GM12878 (cell line): ENCODE data around the gene CDCA7. TPM values are rescaled to one million over a fixed set of nuclear protein-coding genes. Genes with fewer than 3 reads are reported as not detected.
A peak's percentile ranks its signal among the peaks of the same experiment; 100 is the strongest.

ENCODE experiments used
- ATAC-seq: fragments of 200-7000 bp; cut with Tn5 transposase; 3 replicates; pipeline ENCODE4 v1.9.1; 2020; ENCODE audit warnings: mild to moderate bottlenecking, moderate library complexity
- BruUV-seq: library from RNA; stranded (reverse); fragments of 400-500 nt; replicated peaks from 2 replicates; lab custom pipeline; 2021; lab: Mats Ljungman, UMichigan
- CTCF ChIA-PET: fragments of 300-600 bp; sonication (Branson Sonifier 250); formaldehyde crosslinking; extraction: SDS; loops from one replicate; lab custom pipeline; 2021; ENCODE audit warnings: inconsistent platforms; lab: Yijun Ruan, JAX
- POLR2A ChIA-PET: fragments of 350-600 bp; formaldehyde crosslinking; extraction: SDS; loops from one replicate; lab custom pipeline; 2021; ENCODE audit warnings: inconsistent platforms; lab: Charles Lee
- RAD21 ChIA-PET: fragments of 300-600 bp; sonication (Branson Sonifier 250); formaldehyde crosslinking; loops from one replicate; lab custom pipeline; 2023; ENCODE audit warnings: antibody characterized with exemption; ENCODE audit not compliant: unreplicated experiment; lab: Charles Lee
- SMC1A ChIA-PET: fragments of 300-600 bp; sonication (Branson Sonifier 250); formaldehyde crosslinking; loops from one replicate; lab custom pipeline; 2023; ENCODE audit not compliant: unreplicated experiment, uncharacterized antibody; lab: Charles Lee
- DNase-seq: peaks from one replicate; pipeline ENCODE4 v3.0.0-alpha.2; 2011; ENCODE audit warnings: low read depth, low spot score
- FAIRE-seq: peaks from 3 replicates; lab custom pipeline; 2011; peaks lifted over from hg19 to GRCh38; lab: Jason Lieb, UNC
- H2AFZ ChIP-seq: 2 replicates; pipeline ENCODE4 v1.6.0; 2011; ENCODE audit warnings: low read depth, low read length, control low read depth; ENCODE audit not compliant: control insufficient read depth
- H3K27ac ChIP-seq: 2 replicates; pipeline ENCODE4 v1.5.1; 2011; ENCODE audit warnings: control low read depth; ENCODE audit not compliant: control insufficient read depth, insufficient read depth
- H3K27me3 ChIP-seq, 2 experiments: replicated peaks in 1 of 2; 2 replicates each; pipeline versions ENCODE4 v1.6.0 to v1.6.1; 2011; ENCODE audit warnings: low read length in 1 of 2; ENCODE audit not compliant: control insufficient read depth in 2 of 2, insufficient read depth in 2 of 2
- H3K36me3 ChIP-seq, 2 experiments: 2 replicates each; pipeline ENCODE4 v1.5.1; 2011; ENCODE audit warnings: low read length in 1 of 2; ENCODE audit not compliant: control insufficient read depth in 2 of 2, insufficient read depth in 2 of 2
- H3K4me1 ChIP-seq: 2 replicates; pipeline ENCODE4 v1.6.1; 2011; ENCODE audit warnings: mild to moderate bottlenecking, low read length, moderate library complexity, mixed read lengths; ENCODE audit not compliant: control insufficient read depth, insufficient read depth
- H3K4me2 ChIP-seq: 2 replicates; pipeline ENCODE4 v1.6.0; 2011; ENCODE audit warnings: control low read depth; ENCODE audit not compliant: control insufficient read depth, insufficient read depth
- H3K4me3 ChIP-seq: fragments of 200-600 bp; sonication (generic); 2 replicates; pipeline ENCODE4 v1.5.1; 2016
- H3K79me2 ChIP-seq: 2 replicates; pipeline ENCODE4 v1.6.0; 2011; ENCODE audit warnings: low read length; ENCODE audit not compliant: control insufficient read depth, insufficient read depth
- H3K9ac ChIP-seq: 2 replicates; pipeline ENCODE4 v1.8.0; 2011; ENCODE audit warnings: low read length, control low read depth, mixed read lengths; ENCODE audit not compliant: control insufficient read depth, insufficient read depth
- H3K9me3 ChIP-seq: replicated peaks from 3 replicates; pipeline ENCODE4 v1.5.1; 2011; ENCODE audit warnings: mild to moderate bottlenecking, low read length; ENCODE audit not compliant: control insufficient read depth, insufficient read depth
- H4K20me1 ChIP-seq: 2 replicates; pipeline ENCODE4 v1.6.0; 2011; ENCODE audit not compliant: control insufficient read depth, insufficient read depth
- CBX5 ChIP-seq: sonication (generic); IDR thresholded peaks from 2 replicates; pipeline ENCODE4 v1.6.1; 2016; ENCODE audit warnings: low read depth, moderate library complexity, mild to moderate bottlenecking, inconsistent platforms
- EGR1 ChIP-seq, 2 experiments: IDR thresholded peaks; 1 replicate in 1 of 2; 2 replicates in 1 of 2; pipeline ENCODE4 v1.6.1; 2011 to 2012; ENCODE audit warnings: low read depth in 2 of 2, low read length in 2 of 2, borderline replicate concordance in 1 of 2, mild to moderate bottlenecking in 1 of 2, moderate library complexity in 1 of 2
- IKZF2 ChIP-seq, 2 experiments: fragments of 450-650 bp; IDR thresholded peaks; 2 replicates each; pipeline ENCODE4 v1.6.1; 2017; ENCODE audit warnings: mild to moderate bottlenecking in 2 of 2, moderate library complexity in 2 of 2
- MAX ChIP-seq: IDR thresholded peaks from 2 replicates; pipeline ENCODE4 v1.6.1; 2012; ENCODE audit warnings: low read depth, low read length, improper control_type of control experiment
- POLR2A ChIP-seq: IDR thresholded peaks from 2 replicates; pipeline ENCODE4 v1.6.1; 2011; ENCODE audit warnings: low read depth, mild to moderate bottlenecking, low read length
- SPI1 ChIP-seq: IDR thresholded peaks from 2 replicates; pipeline ENCODE4 v1.6.1; 2011; ENCODE audit warnings: low read depth, mild to moderate bottlenecking, low read length, moderate library complexity, borderline replicate concordance; ENCODE audit not compliant: insufficient read depth
- TAF1 ChIP-seq: IDR thresholded peaks from 2 replicates; pipeline ENCODE4 v1.6.1; 2011; ENCODE audit warnings: mild to moderate bottlenecking, low read depth, low read length, borderline replicate concordance
- ZNF274 ChIP-seq: IDR thresholded peaks from one replicate; pipeline ENCODE4 v1.8.0; 2011; ENCODE audit not compliant: insufficient read length, insufficient read depth
- WGBS: methylation state at CpG from one replicate; pipeline ENCODE4 v1.1.6; 2016; ENCODE audit warnings: low lambda C conversion rate; ENCODE audit not compliant: insufficient replicate concordance, insufficient coverage; ENCODE audit errors: missing lambda C conversion rate; 5-methylcytosine and 5-hydroxymethylcytosine counted together
- in situ Hi-C: fragments of 300-500 bp; cut with MboI; formaldehyde crosslinking; loops from 9 replicates; pipeline ENCODE4 v1.14.3; 2018; ENCODE audit warnings: mixed read lengths
- intact Hi-C: fragments of 100-400 bp; cut with micrococcal nuclease; formaldehyde crosslinking; loops from one replicate; pipeline ENCODE4 v1.14.2; 2022; ENCODE audit not compliant: unreplicated experiment
- polyA plus RNA-seq, 11 experiments: library from polyadenylated mRNA; depleted of rRNA in 4 of 11; unstranded in 6 of 11; stranded (reverse) in 5 of 11; fragments of >200 nt; fragmentation: Nextera tagmentation in 4 of 11; fragmentation: Illumina TruSeq in 1 of 11; extraction: Ambion mirVana in 4 of 11; extraction: Trizol in 1 of 11; gene quantifications; 1 replicate in 1 of 11; 2 replicates in 10 of 11; pipeline versions ENCODE4 v1.2.1 to v1.2.3, GENCODE V29; 2011 to 2016; ENCODE audit warnings: inconsistent platforms in 2 of 11, missing spikeins in 2 of 11, low read depth in 1 of 11
- total RNA-seq, 4 experiments: library from RNA; depleted of rRNA in 3 of 4; stranded (reverse); fragments of >200 nt in 3 of 4; fragmentation: Illumina TruSeq in 1 of 4; extraction: Trizol in 1 of 4; gene quantifications; 2 replicates each; pipeline versions ENCODE4 v1.2.1 to v1.2.3, GENCODE V29; 2013 to 2021

CDCA7 gene
- total and polyA plus RNA-seq, 10 of the 15 experiments (the other 5 are each of a cell fraction or from before 2014, with no cell fraction given) = 23.5 to 71.3 (median 40.8) TPM

- TF ChIP-seq IKZF2 (IDR thresholded peaks at IDR 0.05) (no peak), SPI1 (no peak), EGR1 (IDR thresholded peaks at IDR 0.05; ENCODE audit: borderline replicate concordance in 1 of 2, low read depth in 2 of 2, low read length in 2 of 2) (peak in 1 of 2 experiments; percentile 1; a peak in 1 of 3 replicates), MAX (peak; percentile 59; the same call in 1 of the 2 replicates), TAF1 (peak; percentile 17; the same call in 1 of the 2 replicates), ZNF274 (no peak), POLR2A (peak; percentile 63)
These were observed 627 bp downstream of the CDCA7 start (continued) for GRCh38 chr2:173355132-173355865.

- TF ChIP-seq EGR1 (IDR thresholded peaks at IDR 0.05; ENCODE audit: borderline replicate concordance in 1 of 2, low read depth in 2 of 2, low read length in 2 of 2) = 0 out of 3 replicates have a peak, but pooled peaks of 1 of the 2 experiments have one; percentile 22
- no peak for TF ChIP-seq CBX5
- TSS peak; percentile 57 for BruUV-seq
- H3K27me3 ChIP-seq = no peaks in the 10 kb centered on the region
- peak overlapping the region; percentile 93 for H3K4me2 ChIP-seq
- no peaks in the 10 kb centered on the region for H3K9me3 ChIP-seq
- RAD21 ChIA-PET = no interaction called here
- peaks cover 41% of the 10 kb centered on the region for H3K79me2 ChIP-seq
- ATAC-seq = no peak
- intact Hi-C loops = loop anchor here (5.0 kb wide), 2 partner anchors 114 to 279 kb away; partner anchors contain the start of gene MAP3K20
- H2AFZ ChIP-seq = peak overlapping the region; percentile 47
- peaks cover 0 to 5% of the 10 kb centered on the region in 2 experiments; a peak in 2 of 4 replicates for H3K36me3 ChIP-seq
- 20% methylated on average over 16 of the region's 16 CpGs for WGBS
- in situ Hi-C loops = no loop called here
- no peak for FAIRE-seq
- peak overlapping the region; percentile 78 for H3K4me3 ChIP-seq
- H3K4me1 ChIP-seq = peaks cover 14% of the 10 kb centered on the region
- CTCF ChIA-PET = no interaction called here
- SMC1A ChIA-PET = interaction anchor here (0.6 kb wide), 1 partner anchor 1240 kb away, joined by 3 read pairs; no protein-coding TSS in a partner anchor
- H3K27ac ChIP-seq = peak overlapping the region; percentile 97
- POLR2A ChIA-PET = interaction anchor here (0.6 kb wide), 1 partner anchor 895 kb away, joined by 7 read pairs; no protein-coding TSS in a partner anchor
- H3K9ac ChIP-seq = peak overlapping the region; percentile 59
- H4K20me1 ChIP-seq = no peaks in the 10 kb centered on the region
- DNase-seq = no peak
These were observed 1.3 kb downstream of the CDCA7 start for GRCh38 chr2:173355866-173356508.
